ENCODE data around the gene NCL. TPM values are rescaled to one million over a fixed set of nuclear protein-coding genes. Genes with fewer than 3 reads are reported as not detected.

Gene NCL
- total and polyA plus RNA-seq, 2 of the 4 experiments (the other 2 are of a cell fraction), result 267 to 289 TPM

DNA sequence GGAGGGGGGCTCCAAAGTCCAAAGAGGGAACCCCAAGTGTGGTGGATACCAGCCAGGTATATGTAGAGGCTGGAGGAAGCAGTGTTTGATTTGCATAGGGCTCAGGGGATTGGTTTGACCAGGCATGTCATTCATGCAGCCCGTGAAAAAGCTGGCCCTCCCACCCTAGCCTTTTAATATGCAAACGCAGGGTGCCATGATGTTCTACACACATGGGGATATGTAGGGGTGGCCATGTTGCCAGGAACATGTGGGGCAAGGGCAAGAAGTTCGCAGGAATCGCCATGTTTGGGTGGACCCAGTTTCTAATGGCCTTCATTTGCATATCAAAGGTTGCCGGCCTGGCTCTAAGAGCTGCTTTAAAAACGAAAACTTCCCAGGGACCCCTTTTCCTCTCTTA is 35.1 kb downstream of the NCL start:
- DNase-seq, result no peak
- H3K4me1 ChIP-seq (ENCODE audit: control insufficient read depth, insufficient read depth, low read length), result no peaks in the 10 kb centered on the region
- no peak overlapping the region for H2BK5ac ChIP-seq (ENCODE audit: low read depth, low read length, poor library complexity, severe bottlenecking)
- no peak overlapping the region for H2AFZ ChIP-seq (replicated peaks; ENCODE audit: low read length, poor library complexity)
- H4K5ac ChIP-seq (ENCODE audit: low read depth, low read length), result no peak overlapping the region
- no peak for TF ChIP-seq SMC3 (IDR thresholded peaks at IDR 0.05; ENCODE audit: low read depth, low read length)
- TF ChIP-seq USF2 (IDR thresholded peaks at IDR 0.05; ENCODE audit: low read depth, low read length), result no peak
- TF ChIP-seq CEBPB (IDR thresholded peaks at IDR 0.05; ENCODE audit: low read depth, low read length), result no peak
- no peak for TF ChIP-seq NFE2L2 (IDR thresholded peaks at IDR 0.05; ENCODE audit: low read depth, low read length)
- no peak for TF ChIP-seq CHD1 (IDR thresholded peaks at IDR 0.05; ENCODE audit: low read depth, low read length)
- TF ChIP-seq, protein P1, sequence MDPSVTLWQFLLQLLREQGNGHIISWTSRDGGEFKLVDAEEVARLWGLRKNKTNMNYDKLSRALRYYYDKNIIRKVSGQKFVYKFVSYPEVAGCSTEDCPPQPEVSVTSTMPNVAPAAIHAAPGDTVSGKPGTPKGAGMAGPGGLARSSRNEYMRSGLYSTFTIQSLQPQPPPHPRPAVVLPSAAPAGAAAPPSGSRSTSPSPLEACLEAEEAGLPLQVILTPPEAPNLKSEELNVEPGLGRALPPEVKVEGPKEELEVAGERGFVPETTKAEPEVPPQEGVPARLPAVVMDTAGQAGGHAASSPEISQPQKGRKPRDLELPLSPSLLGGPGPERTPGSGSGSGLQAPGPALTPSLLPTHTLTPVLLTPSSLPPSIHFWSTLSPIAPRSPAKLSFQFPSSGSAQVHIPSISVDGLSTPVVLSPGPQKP (IDR thresholded peaks at IDR 0.05; ENCODE audit: borderline replicate concordance, low read depth, low read length), result no peak
- no peak overlapping the region for H4K8ac ChIP-seq (ENCODE audit: low read depth in 2 of 2, low read length in 2 of 2)
- no TSS peak for BruUV-seq (replicated peaks)
- dilution Hi-C loops (cut with HindIII; ENCODE audit: low sequenced_read_pairs, unreplicated experiment) (no loop called here), intact Hi-C loops (cut with micrococcal nuclease) (no loop called here), in situ Hi-C loops (cut with MboI; ENCODE audit: low sequenced_read_pairs) (no loop called here)
- H3K36me3 ChIP-seq (ENCODE audit: control insufficient read depth, insufficient read depth, low read length), result no peaks in the 10 kb centered on the region
- no peak overlapping the region for H2BK120ac ChIP-seq (ENCODE audit: low read depth, low read length)
- no peak overlapping the region for H3K18ac ChIP-seq (ENCODE audit: low read depth, low read length)
- no peak overlapping the region for H3K4ac ChIP-seq (ENCODE audit: low read depth, low read length)
- ChIA-PET POLR2A (ENCODE audit: unreplicated experiment) (no interaction called here), CTCF (no interaction called here)
- ATAC-seq (ENCODE audit: low read depth), result no peak
- H3K9me1 ChIP-seq (ENCODE audit: insufficient read depth, low read length), result no peaks in the 10 kb centered on the region; the same call in 1 of the 2 replicates
- no peak overlapping the region for H3K4me2 ChIP-seq (ENCODE audit: low read depth, low read length)
- WGBS, 2 experiments (ENCODE audit: extremely low coverage in 2 of 2, insufficient read length in 1 of 2), result no CpG with 5 or more reads among the region's 6 CpGs
- H2AK5ac ChIP-seq (ENCODE audit: low read depth, low read length), result no peak overlapping the region
- H2BK20ac ChIP-seq (ENCODE audit: low read depth, low read length), result no peak overlapping the region
- no peak overlapping the region for H3K4me3 ChIP-seq (ENCODE audit: insufficient read depth, low read depth, low read length)
- H3K79me1 ChIP-seq (ENCODE audit: low read depth in 1 of 2, low read length in 2 of 2), result no peaks in the 10 kb centered on the region
- H2AK9ac ChIP-seq (replicated peaks; ENCODE audit: low read depth, low read length, poor library complexity), result no peak overlapping the region
- no peak overlapping the region for H3K56ac ChIP-seq (ENCODE audit: extremely low read depth, insufficient read depth, low read length)
- H4K20me1 ChIP-seq (ENCODE audit: insufficient read depth, low read length), result no peaks in the 10 kb centered on the region
- no peak overlapping the region for H3K14ac ChIP-seq (replicated peaks; ENCODE audit: low read depth, low read length)
- no peak overlapping the region for H3K23ac ChIP-seq (ENCODE audit: low read depth, low read length)
- peaks cover 5% of the 10 kb centered on the region for H3K27me3 ChIP-seq (ENCODE audit: control insufficient read depth, insufficient read depth, low read length)
- H2BK15ac ChIP-seq (ENCODE audit: low read depth, low read length), result no peak overlapping the region
- H3K27ac ChIP-seq (ENCODE audit: insufficient read depth, low read length), result no peak overlapping the region
- H3K9ac ChIP-seq (ENCODE audit: low read depth, low read length), result no peak overlapping the region
- no peak overlapping the region for H4K91ac ChIP-seq (ENCODE audit: insufficient read depth, low read depth, low read length)
- peaks cover 8% of the 10 kb centered on the region for H3K9me3 ChIP-seq (ENCODE audit: control insufficient read depth, insufficient read depth, low read length)
